Mammary epithelial cell (primary cell): ENCODE data around the gene ZNF800.
"Not testable (repeated sequence)": the region's sequence is repeated elsewhere in the genome, so short reads cannot be mapped to it uniquely, and the experiment has no call there.

Experiments
- EZH2 ChIP-seq: IDR thresholded peaks from 2 replicates; pipeline ENCODE4 v1.6.1; 2012; ENCODE audit warnings: low read length, inconsistent platforms, borderline replicate concordance
- TF ChIP-seq, protein P1 (sequence below), 2 donors: IDR thresholded peaks in 1 of 2; conservative IDR thresholded peaks in 1 of 2; 2 replicates each; pipeline ENCODE4 v1.5.1; 2011 to 2012; ENCODE audit warnings: inconsistent platforms in 2 of 2, low read length in 2 of 2, mild to moderate bottlenecking in 2 of 2, control low read depth in 1 of 2, low read depth in 1 of 2; ENCODE audit not compliant: insufficient read depth in 1 of 2; ENCODE audit errors: extremely low read depth in 1 of 2

DNA sequence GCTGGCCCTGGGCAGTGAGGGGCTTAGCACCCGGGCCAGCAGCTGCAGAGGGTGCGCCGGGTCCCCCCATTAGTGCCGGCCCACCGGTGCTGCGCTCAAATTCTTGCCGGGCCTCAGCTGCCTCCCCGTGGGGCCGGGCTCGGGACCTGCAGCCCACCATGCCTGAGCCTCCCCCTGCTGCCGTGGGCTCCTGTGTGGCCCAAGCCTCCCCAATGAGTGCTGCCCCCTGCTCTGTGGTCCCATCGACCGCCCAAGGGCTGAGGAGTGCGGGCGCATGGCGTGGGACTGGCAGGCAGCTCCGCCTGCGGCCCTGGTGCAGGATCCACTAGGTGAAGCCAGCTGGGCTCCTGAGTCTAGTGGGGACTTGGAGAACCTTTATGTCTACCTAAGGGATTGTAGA is 36.8 kb upstream of the ZNF800 start:
- TF ChIP-seq, protein P1, sequence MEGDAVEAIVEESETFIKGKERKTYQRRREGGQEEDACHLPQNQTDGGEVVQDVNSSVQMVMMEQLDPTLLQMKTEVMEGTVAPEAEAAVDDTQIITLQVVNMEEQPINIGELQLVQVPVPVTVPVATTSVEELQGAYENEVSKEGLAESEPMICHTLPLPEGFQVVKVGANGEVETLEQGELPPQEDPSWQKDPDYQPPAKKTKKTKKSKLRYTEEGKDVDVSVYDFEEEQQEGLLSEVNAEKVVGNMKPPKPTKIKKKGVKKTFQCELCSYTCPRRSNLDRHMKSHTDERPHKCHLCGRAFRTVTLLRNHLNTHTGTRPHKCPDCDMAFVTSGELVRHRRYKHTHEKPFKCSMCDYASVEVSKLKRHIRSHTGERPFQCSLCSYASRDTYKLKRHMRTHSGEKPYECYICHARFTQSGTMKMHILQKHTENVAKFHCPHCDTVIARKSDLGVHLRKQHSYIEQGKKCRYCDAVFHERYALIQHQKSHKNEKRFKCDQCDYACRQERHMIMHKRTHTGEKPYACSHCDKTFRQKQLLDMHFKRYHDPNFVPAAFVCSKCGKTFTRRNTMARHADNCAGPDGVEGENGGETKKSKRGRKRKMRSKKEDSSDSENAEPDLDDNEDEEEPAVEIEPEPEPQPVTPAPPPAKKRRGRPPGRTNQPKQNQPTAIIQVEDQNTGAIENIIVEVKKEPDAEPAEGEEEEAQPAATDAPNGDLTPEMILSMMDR (conservative IDR thresholded peaks at IDR 0.05 in 1 of 2, IDR thresholded peaks at IDR 0.05 in 1 of 2; ENCODE audit: extremely low read depth in 1 of 2, insufficient read depth in 1 of 2, low read depth in 1 of 2, low read length in 2 of 2) = not testable (repeated sequence)
- not testable (repeated sequence) for TF ChIP-seq EZH2
